Renal cortex interstitium (tissue), 11 donors: ENCODE data around the gene MOCS1. TPM values are rescaled to one million over a fixed set of nuclear protein-coding genes. Genes with fewer than 3 reads are reported as not detected.

ENCODE experiments used
- DNase-seq, 11 donors: peaks; one replicate each; pipeline ENCODE4 v3.0.0-alpha.2; 2013; ENCODE audit warnings: low read depth in 9 of 11, low spot score in 4 of 11; ENCODE audit errors: extremely low read depth in 1 of 11
- polyA plus RNA-seq, 3 donors: library from polyadenylated mRNA; unstranded; fragments of 120-200 nt; gene quantifications; one replicate each; pipeline ENCODE4 v1.2.1, GENCODE V29; 2013; ENCODE audit not compliant: insufficient read length in 3 of 3

MOCS1 gene
- polyA plus RNA-seq, 3 donors, result 11.1 to 12.9 (median 12.6) TPM

DNA sequence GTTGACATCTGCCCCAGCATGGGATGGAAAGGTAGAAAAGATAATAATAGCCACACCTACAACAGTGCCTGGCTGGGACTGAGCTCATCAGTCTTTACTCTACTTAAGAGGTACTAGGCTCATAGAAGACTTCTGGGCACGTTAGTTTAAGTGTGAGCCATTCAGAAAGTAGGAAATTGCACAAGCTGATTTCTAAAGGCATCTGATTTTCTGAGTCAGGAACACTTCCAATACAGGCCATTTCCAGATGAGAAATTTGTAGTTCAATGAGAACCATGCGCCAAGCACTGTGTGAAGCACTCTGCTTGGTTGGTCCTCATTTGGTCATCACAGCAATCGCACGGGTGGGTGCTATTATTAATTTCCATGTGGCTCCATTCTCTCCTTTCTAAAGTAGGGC, 42.3 kb downstream of the MOCS1 start:
- DNase-seq, result no peak

DNA sequence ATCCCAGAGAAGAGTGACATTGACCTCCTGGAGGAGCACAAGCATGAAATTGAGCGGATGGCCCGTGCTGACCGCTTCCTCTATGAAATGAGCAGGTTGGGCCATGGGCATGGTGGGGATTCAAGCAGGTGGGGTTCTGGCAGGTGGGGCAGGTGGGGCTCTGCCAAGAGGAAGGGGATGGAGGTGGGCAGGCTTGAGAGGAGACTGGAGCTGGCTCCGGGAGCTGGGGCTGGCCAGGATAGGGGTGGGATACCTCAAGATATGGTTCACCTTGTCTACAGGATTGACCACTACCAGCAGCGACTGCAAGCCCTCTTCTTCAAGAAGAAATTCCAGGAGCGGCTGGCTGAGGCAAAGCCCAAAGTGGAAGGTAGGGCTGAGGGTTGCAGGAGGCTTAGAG, 42.9 kb downstream of the MOCS1 start:
- no peak for DNase-seq

DNA sequence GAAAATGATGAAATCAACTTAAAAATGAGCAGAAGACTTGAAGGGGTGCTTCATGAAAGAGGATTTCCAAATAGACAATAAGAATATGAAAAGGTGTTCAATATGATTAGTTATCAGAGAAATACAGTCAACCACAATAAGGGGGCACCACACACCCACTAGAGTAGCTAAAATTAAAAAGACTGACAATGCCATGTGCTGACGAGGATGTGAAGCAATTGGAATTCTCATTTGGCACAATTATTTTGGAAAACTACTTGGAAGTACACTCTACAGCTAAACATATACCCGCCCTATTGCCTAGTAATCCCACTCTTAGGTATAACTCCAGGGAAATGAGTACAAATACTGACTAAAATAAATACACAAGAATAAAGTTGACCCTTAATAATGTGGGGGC, 45.0 kb downstream of the MOCS1 start:
- DNase-seq, result no peak

DNA sequence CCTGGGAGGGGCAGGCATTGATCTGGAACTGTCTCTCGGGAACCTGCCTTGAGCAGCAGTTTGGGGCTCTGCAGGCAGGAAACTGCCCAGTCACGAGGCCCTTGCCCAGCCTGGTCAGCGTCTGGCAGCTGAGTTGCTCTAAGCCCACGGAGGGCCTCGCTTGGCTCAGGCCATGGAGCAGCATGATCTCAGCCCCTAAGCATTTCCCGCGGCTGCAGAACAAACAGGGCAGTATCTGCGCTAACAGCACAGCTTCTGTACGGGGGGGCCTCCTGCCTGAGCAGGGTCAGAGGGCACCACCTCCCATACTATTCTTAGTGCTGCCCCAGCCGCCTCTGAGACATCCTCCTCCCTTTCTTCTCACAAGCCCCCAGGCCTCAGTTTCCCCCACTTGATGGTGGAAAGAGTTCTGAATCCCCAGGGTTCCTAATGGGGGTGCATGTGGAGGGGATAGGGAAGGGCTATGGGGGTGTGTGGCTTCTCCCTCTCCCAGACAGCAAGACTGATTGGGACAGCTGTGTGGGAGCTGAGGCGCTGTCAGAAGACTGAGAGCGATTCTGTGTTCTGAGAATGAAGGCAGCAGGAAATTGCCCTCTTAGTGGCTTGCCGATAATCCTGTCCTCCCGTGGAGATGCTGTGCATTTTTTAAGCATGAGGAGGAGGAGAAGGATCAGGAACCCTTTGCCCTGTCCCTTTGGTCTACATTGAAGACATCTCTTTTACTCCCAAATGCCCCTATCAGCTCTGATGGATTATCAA, 46.4 kb downstream of the MOCS1 start:
- peak in 8 of 11 donors; percentile 28 to 55 (median 40) for DNase-seq

DNA sequence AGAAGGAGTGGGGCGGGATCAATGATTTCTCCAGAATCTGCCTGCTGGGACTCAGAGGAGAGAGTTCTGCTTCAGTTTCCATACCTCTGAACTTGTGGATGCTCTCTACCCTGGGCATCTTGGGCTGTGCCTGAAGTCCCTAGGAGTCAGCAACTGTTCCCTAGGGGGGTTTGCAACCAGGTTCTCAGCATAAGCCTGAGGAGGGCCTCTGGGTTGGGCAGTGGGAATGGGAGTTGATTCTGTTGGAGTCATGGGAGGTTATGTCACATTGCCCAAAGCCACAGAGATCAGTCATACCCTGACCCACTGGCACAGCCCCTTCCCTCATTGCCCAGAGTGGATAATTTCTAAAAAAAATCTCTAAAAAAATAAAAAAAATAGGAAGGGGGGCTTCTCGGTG, 47.4 kb downstream of the MOCS1 start:
- DNase-seq, result no peak

DNA sequence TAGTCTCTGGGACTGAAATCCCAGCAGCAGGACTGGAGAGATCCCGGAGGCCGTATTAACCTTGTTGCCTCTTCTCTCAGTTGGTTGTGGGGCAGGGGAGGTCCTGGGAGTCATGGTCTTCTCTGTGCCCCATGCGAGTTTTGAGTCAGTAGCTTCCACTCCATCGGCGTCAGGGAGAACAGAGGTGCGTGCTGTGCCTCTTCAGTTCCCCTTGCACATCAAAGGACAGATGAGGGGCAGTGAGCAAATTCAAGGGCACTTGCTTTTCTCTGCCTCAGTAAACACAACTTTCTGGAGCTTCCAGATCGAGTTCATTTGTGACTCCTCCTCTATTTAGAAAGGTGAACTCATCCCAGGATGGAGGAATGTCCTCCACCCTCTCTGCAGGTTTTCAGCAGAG, 48.6 kb downstream of the MOCS1 start:
- DNase-seq, result no peak

DNA sequence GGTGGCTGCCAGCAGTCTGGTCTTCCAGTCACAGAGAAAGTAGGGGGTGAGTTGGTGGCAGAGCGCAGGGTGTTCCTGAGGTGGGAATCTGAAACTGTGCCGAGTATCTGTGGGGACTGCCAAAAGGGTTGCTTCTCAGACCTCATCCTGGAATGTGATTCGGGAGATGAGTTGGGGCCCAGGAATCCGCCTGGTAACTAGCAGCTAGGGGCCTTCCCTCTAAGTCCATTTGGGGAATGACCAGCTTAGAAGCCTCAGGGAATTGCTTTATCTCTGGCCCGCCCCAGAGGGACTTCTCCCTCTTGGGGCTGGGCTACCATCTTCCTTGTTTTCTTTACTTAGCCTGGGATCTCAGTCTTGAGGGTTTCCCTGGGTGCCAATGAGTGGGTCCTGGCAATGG, 49.6 kb downstream of the MOCS1 start:
- no peak for DNase-seq

DNA sequence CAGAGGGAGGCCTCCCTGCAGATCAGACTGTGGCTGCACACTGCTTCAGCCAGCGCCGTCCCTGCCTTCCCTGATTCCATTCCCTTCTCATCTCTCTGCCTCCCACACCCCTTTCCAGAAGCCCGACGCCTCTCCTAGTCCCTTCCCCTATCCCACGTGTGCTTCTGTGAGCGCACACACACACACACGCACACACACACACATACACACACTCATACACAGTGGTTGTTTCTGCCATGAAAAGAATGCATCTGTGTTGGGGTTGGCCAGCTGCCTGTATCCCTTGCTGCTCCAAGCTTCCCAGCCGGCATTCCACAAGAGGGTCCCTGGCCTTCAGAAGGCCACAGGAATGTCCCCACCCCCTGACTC, 51.7 kb downstream of the MOCS1 start:
- DNase-seq, result peak; percentile 53 to 90 (median 76)

DNA sequence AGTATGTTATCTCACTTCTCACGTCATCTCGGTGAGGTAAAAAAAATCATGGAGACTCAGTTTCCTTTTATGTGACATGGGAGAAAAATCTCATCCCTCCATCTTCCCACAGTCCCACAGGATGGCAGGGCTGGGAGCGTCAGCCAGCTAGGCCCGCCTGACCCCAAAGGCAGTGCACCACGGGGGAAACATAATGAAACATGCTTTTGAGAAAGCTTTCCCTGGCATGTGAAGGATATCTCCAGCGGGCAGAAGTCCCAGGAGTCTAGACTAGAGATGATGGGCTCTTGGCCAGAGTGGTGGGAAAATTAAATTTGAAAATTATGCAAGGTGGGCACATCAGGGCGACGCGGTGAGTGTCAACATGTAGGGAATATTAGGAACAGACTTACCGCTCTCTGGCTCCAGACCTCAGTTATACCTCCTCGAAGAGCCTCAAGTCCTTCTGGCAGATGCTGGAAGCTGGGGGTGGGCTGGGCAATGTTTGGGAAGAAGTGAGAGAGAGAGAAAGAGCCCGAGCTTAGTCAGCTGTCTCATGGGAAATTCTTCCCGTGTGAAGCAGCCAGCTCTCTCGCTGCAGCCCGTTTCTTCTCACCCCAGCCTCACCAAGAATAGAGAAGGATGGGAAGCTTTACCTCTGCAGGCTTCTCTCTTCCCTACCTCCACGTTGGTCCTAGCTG, 52.3 kb downstream of the MOCS1 start:
- DNase-seq, result peak in 1 of 11 donors; percentile 6

DNA sequence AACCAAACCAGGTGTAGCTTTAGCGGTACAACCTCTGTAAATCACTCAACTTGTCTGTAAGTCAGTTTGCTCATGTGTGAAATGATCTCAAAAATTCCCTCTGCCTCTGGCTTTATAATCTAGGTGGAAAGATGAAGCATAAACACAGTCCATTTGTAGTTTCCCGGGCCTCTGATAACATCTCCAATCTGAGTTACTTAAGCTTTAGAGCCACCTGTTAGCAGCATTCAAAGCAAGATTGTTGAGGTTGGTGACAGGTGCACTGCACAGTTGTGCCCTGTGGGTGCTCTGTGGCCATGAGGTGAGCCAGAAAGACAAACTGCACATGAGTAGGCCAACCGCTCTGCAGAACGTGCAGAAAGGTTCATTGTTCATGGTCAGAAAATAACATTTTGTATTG, 53.7 kb downstream of the MOCS1 start:
- no peak for DNase-seq

DNA sequence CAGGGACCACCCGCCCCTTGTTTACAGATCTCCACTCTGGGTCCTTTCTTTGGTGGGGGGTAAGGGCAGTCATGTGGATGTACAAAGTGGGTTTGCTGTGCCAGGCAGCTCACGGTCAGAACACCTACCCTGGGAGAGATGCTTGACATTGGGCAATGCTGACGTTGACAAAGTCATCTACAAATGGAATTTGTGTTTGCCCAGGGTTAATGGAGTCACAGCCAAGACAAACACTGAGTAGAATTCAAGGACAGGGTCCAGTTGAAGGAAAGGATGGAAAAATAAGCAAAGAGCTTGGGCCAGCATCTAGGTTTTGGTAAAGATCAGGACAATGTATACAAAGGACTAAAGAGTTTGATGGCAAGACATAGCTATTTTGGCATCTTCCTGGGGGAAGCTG, 54.7 kb downstream of the MOCS1 start:
- DNase-seq, result no peak

DNA sequence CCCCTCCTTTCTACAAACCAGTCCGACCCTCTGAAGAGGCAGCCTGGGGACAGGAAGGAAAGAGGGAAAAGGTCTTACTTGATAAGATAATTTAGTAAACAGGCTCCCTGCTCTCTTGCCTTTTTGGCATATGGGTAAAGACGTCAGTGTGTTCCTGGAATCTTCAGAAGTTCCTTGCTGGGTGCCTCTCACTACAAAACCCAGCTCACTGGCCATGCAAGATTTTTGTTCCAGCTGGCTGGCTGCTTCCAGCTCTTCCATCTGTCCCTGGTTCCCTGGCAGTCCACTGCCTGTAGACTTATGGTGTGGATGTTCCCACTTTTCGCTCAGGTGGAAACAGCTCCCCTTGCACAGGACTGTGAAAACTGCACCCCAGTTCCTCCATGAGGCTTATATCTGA, 57.4 kb downstream of the MOCS1 start:
- DNase-seq, result no peak

DNA sequence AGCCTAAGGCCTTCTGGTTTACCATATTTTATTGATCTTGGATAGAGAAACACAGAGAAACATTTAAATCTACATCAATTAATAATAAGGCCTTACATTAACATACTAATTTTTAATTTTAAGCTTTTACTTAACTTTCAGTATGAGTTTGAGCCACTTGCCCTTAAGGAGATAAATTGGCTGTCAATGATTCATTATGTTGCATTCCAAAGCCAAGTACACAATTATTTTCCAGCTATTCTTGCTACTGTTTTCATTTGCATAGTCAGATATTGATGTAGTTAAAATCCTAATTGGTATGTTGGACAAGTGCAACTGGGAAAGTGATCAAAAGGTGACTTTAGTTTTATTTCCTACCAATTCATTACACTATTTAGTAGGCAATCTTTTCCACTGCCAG, 58.2 kb downstream of the MOCS1 start:
- DNase-seq, result no peak

DNA sequence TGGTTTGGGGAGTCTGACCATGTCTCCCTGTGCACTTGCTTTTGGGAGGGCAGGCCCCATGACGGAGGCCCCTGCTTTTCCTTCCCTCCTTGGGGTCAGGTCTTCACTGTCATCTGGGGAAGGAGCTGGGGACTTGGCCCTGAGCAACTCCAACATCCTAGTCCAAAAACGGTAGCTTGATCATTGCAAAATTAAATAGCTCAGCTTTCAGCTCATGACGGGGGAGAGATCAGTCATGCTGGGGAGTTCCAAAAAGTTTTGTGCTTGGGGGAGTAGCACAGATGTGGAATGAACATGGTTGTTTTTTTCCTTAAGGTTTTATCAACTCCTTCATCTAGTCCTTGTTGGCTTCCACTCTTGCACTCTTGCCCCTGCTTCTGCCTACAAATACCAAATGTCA, 60.8 kb downstream of the MOCS1 start:
- no peak for DNase-seq

DNA sequence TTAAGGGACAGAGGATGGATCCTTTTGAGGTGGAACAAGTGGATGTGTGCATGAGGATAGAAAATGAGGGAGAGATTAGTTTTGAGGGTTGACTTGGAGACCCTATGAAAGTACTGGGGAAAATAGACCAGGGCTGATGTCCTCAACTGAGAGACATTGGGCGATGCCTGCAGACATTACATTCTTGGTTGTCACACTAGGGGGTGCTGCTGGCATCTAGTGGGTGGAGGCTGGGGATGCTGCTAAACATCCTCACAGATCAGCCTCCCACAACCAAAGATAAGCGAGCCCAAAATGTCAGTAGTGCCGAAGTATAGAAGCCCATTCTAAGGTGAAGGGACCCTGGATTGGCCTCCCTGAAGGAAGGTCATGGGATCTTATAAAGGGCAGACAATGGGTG, 63.3 kb downstream of the MOCS1 start:
- no peak for DNase-seq

DNA sequence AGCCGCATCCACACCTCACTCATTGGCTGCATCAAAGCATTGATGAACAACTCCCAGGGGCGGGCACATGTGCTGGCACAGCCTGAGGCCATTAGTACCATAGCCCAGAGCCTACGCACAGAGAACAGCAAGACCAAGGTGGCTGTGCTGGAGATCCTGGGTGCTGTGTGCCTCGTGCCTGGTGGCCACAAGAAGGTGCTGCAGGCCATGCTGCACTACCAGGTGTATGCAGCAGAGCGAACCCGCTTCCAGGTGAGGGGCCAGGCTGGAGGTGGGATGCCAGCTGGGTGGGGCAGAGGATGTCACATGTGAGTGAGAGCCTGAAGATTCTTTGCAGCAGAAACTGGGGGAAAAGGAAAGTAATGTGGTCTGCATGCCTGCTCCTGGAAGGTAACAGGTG, 66.7 kb downstream of the MOCS1 start:
- no peak for DNase-seq

DNA sequence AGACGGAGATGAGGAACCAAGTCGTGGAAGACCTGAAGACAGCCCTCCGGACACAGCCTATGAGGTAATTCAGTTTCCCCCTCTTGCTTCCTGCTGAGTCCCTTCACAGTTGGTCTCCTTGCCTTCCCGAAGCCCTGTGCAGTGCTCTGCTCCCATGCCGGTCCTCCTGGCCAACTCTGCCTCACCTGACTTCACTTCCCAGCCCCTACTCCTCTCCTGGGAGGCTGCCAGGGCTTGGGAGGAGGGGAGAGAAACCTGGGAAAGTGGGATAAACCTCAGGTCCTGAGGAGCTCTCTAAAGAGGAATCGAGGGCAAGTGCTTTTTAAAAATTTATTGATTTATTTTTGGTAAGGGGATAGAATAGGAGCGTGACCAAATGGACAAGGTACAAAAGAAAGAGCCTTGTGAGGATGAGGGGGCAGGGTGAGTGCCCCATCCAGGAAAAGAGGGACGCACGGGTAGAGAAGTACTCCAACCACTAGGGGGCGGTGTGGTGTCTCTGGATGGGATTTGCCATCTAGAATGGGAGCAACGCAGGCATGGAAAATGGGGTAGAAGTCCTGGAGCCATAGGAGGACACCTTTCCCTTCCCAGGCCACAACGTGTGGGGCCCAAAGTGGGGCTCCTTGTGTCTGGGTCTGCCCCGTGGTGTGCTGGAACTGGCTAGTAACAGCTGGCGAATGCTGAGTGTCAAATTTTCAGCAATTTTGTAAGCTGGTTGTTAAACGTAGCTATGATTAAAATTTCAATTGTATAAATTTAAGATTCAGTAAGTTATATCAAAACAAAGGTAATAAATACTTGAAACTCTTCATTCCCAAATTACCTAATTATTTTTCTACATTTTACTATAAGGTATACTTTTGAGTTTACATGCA, 69.0 kb downstream of the MOCS1 start:
- DNase-seq, result no peak

DNA sequence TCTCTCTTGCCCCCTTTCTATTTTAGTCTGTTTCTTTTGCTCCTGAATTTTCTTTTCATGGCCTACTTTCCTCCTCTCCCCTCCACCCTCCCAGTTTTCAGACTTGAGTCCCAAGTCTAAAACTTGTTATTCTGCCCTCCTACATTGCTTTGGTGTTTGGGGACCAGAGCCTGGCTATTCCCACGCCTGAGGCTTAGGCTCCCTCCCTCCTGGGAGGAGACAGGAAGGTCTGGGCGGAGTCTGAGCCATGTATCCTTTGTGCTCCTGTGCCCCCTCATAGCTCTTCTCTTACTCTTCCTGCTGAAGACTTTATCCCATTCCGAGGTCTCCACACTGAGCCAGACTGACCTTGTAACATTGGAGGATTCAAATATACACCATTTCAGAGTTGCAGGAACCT, 72.6 kb downstream of the MOCS1 start:
- no peak for DNase-seq

DNA sequence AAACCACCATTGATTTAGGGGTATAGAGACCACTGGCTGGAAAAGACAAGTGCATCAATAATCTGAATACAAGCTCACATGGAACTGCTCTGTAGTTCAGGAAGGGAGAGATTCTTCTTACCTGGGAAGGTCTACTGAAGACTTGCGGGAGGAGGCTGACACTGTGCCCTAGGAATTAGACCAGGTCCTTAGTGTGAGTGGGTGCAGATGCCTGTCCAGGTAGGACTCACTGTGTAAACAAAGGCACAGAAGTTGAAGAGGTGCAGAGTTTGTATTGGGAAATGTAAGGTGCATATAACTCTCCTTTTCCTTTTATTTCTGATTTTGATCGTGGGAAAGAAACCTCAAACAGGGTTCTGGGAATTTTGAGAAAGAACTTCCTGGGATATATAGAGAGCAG, 75.2 kb downstream of the MOCS1 start:
- DNase-seq, result no peak

DNA sequence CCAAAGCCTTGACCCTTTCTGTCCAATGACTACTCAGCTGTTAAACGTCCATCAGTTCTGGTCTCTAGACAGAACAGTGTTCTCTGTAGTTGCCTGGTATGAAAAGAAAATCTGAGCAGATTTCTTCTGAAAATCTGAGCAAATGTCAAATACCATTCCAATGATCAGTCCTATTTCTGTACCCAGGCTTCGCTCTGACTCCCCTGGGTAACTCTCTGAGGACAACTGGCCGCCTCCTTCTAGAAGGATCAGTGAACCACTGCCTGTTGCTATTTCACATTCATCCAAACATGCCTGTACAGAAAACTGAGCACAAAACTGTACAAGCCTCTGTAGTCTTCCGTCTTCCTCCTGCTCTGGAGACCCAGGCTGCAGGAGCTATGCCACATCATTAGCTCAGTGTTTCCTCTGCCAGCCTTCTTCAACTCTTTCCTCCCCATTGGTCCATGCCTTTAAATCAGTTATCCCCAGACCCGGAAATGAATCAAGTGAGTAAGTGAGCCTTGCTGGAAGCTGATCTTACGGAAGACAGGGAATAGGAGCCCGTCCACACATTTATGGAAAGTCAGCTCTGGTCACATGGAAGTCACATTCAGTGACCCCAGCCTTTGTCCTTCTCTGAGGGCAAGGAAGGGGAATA, 78.8 kb downstream of the MOCS1 start:
- no peak for DNase-seq
